GM23338 (cell line): Measurements from ENCODE around the gene TRHDE. TPM values are rescaled to one million over a fixed set of nuclear protein-coding genes. Genes with fewer than 3 reads are reported as not detected.

Source experiments
- ATAC-seq: fragments of 200-7000 bp; cut with Tn5 transposase; 3 replicates; pipeline ENCODE4 v1.9.1; 2020
- DNase-seq: peaks from one replicate; pipeline ENCODE4 v3.0.0-alpha.2; 2015; ENCODE audit warnings: low spot score
- H2AFZ ChIP-seq: fragments of 200-600 bp; sonication (generic); 2 replicates; pipeline ENCODE4 v1.8.0; 2016; ENCODE audit warnings: antibody characterized with exemption, mild to moderate bottlenecking, moderate library complexity
- H3F3A ChIP-seq: fragments of 200-600 bp; sonication (generic); replicated peaks from 2 replicates; pipeline ENCODE4 v1.8.0; 2017; ENCODE audit warnings: antibody characterized with exemption, mixed run types, low read depth
- H3K27ac ChIP-seq: fragments of 200-600 bp; sonication (generic); 2 replicates; pipeline ENCODE4 v1.6.1; 2016; ENCODE audit warnings: low read depth
- H3K27me3 ChIP-seq: fragments of 200-600 bp; sonication (generic); 2 replicates; pipeline ENCODE4 v1.8.0; 2016; ENCODE audit warnings: mild to moderate bottlenecking, mixed run types, moderate library complexity; ENCODE audit not compliant: insufficient read depth
- H3K36me3 ChIP-seq: fragments of 200-600 bp; sonication (generic); 2 replicates; pipeline ENCODE4 v1.8.0; 2016; ENCODE audit warnings: mild to moderate bottlenecking; ENCODE audit not compliant: insufficient read depth
- H3K4me1 ChIP-seq: fragments of 200-600 bp; sonication (generic); 2 replicates; pipeline ENCODE4 v1.8.0; 2016; ENCODE audit warnings: mild to moderate bottlenecking, moderate library complexity; ENCODE audit not compliant: insufficient read depth
- H3K4me2 ChIP-seq: fragments of 200-600 bp; sonication (generic); 2 replicates; pipeline ENCODE4 v1.7.1; 2017; ENCODE audit warnings: mixed run types
- H3K4me3 ChIP-seq: fragments of 200-600 bp; sonication (generic); 2 replicates; pipeline ENCODE4 v1.6.1; 2016; ENCODE audit warnings: mixed run types
- H3K79me2 ChIP-seq: fragments of 200-600 bp; sonication (generic); replicated peaks from 2 replicates; pipeline ENCODE4 v1.8.0; 2017; ENCODE audit warnings: mild to moderate bottlenecking; ENCODE audit not compliant: insufficient read depth
- H3K9me2 ChIP-seq: fragments of 200-600 bp; sonication (generic); 2 replicates; pipeline ENCODE4 v1.8.0; 2017; ENCODE audit not compliant: insufficient read depth
- H4K20me1 ChIP-seq: fragments of 200-600 bp; sonication (generic); replicated peaks from 2 replicates; pipeline ENCODE4 v1.8.0; 2017; ENCODE audit warnings: mild to moderate bottlenecking; ENCODE audit not compliant: insufficient read depth
- H3K27ac Mint-ChIP-seq: 2 replicates; pipeline ENCODE4 v1.8.0; 2020; ENCODE audit warnings: inconsistent platforms, mild to moderate bottlenecking, moderate library complexity, mixed read lengths
- H3K27me3 Mint-ChIP-seq: 3 replicates; pipeline ENCODE4 v1.8.0; 2022; ENCODE audit warnings: low read depth, mild to moderate bottlenecking, moderate library complexity, mixed read lengths, inconsistent platforms; ENCODE audit not compliant: insufficient read depth, poor library complexity
- H3K36me3 Mint-ChIP-seq: 3 replicates; pipeline ENCODE4 v1.8.0; 2021; ENCODE audit warnings: low read depth, mild to moderate bottlenecking, inconsistent platforms, moderate library complexity, mixed read lengths
- H3K4me1 Mint-ChIP-seq: 3 replicates; pipeline ENCODE4 v1.8.0; 2020; ENCODE audit warnings: mild to moderate bottlenecking, inconsistent platforms, mixed read lengths
- H3K4me3 Mint-ChIP-seq: 3 replicates; pipeline ENCODE4 v1.8.0; 2021; ENCODE audit warnings: moderate library complexity, mild to moderate bottlenecking, inconsistent platforms, mixed read lengths
- H3K9me3 Mint-ChIP-seq: 3 replicates; pipeline ENCODE4 v1.8.0; 2020; ENCODE audit warnings: moderate library complexity, mild to moderate bottlenecking, inconsistent platforms, mixed read lengths
- CREB1 ChIP-seq: fragments of 250-450 bp; sonication (Bioruptor Pico); IDR thresholded peaks from 2 replicates; pipeline ENCODE4 v1.5.0; 2020; ENCODE audit warnings: low read depth, mild to moderate bottlenecking, moderate library complexity
- CTCF ChIP-seq, 2 experiments: fragments of 200-600 bp in 1 of 2; sonication (generic) in 1 of 2; conservative IDR thresholded peaks; 2 replicates each; pipeline versions ENCODE4 v1.5.1 to v1.6.1; 2016 to 2017; ENCODE audit warnings: antibody characterized with exemption in 2 of 2, low read depth in 2 of 2, mild to moderate bottlenecking in 2 of 2, moderate library complexity in 1 of 2
- ETS1 ChIP-seq: IDR thresholded peaks from 2 replicates; pipeline ENCODE4 v1.6.1; 2016; ENCODE audit warnings: antibody characterized with exemption
- EZH2 ChIP-seq: fragments of 200-600 bp; sonication (generic); IDR thresholded peaks from one replicate; pipeline ENCODE4 v1.8.0; 2017; ENCODE audit warnings: antibody characterized with exemption, mild to moderate bottlenecking, low read depth; ENCODE audit not compliant: unreplicated experiment
- EZH2phosphoT487 ChIP-seq: fragments of 200-600 bp; sonication (generic); IDR thresholded peaks from one replicate; pipeline ENCODE4 v1.8.1; 2018; ENCODE audit warnings: antibody characterized with exemption; ENCODE audit not compliant: unreplicated experiment
- JUNB ChIP-seq: IDR thresholded peaks from one replicate; pipeline ENCODE4 v1.6.1; 2016; ENCODE audit warnings: antibody characterized with exemption; ENCODE audit not compliant: unreplicated experiment
- NANOG ChIP-seq: IDR thresholded peaks from 2 replicates; pipeline ENCODE4 v1.6.1; 2016; ENCODE audit warnings: antibody characterized with exemption, borderline replicate concordance
- POLR2AphosphoS5 ChIP-seq: IDR thresholded peaks from 2 replicates; pipeline ENCODE4 v1.6.1; 2016; ENCODE audit warnings: antibody characterized with exemption, low read depth
- REST ChIP-seq: IDR thresholded peaks from one replicate; pipeline ENCODE4 v1.6.1; 2018; ENCODE audit warnings: antibody characterized with exemption; ENCODE audit not compliant: unreplicated experiment
- STAT1 ChIP-seq: IDR thresholded peaks from one replicate; pipeline ENCODE4 v1.6.1; 2016; ENCODE audit warnings: antibody characterized with exemption; ENCODE audit not compliant: unreplicated experiment
- ZNF114 ChIP-seq: fragments of 250-450 bp; sonication (Bioruptor Pico); IDR thresholded peaks from 2 replicates; pipeline ENCODE4 v1.5.0; 2020; ENCODE audit warnings: mild to moderate bottlenecking, moderate library complexity
- ZNF331 ChIP-seq: fragments of 250-450 bp; sonication (Bioruptor Pico); IDR thresholded peaks from 2 replicates; pipeline ENCODE4 v1.5.0; 2020; ENCODE audit warnings: low read depth, mild to moderate bottlenecking, moderate library complexity
- ZNF462 ChIP-seq: fragments of 250-450 bp; sonication (Bioruptor Pico); IDR thresholded peaks from 2 replicates; pipeline ENCODE4 v1.5.0; 2020; ENCODE audit warnings: mild to moderate bottlenecking, moderate library complexity
- polyA plus RNA-seq: library from polyadenylated mRNA; unstranded; fragments of >200 nt; fragmentation: Nextera tagmentation; extraction: Ambion mirVana; gene quantifications from 2 replicates; pipeline ENCODE4 v1.2.1, GENCODE V29; 2016
- total RNA-seq: library from RNA; depleted of rRNA; stranded (reverse); fragments of >200 nt; shearing (Covaris generic); gene quantifications from 2 replicates; pipeline ENCODE4 v1.2.3, GENCODE V29; 2014

TRHDE gene
- total and polyA plus RNA-seq, 2 experiments from 2014 or later = 1.3 to 7.7 TPM

GRCh38 chr12:72491426-72491825, 219.3 kb downstream of the TRHDE start:
- no peaks in the 10 kb centered on the region for H4K20me1 ChIP-seq
- no peak for ATAC-seq
- Mint-ChIP-seq H3K4me1 (no peaks in the 10 kb centered on the region), H3K36me3 (peaks cover 4% of the 10 kb centered on the region; the same call in 1 of the 3 replicates), H3K4me3 (no peak overlapping the region), H3K27me3 (no peaks in the 10 kb centered on the region), H3K9me3 (peaks cover 4% of the 10 kb centered on the region; the same call in 2 of the 3 replicates), H3K27ac (no peak overlapping the region)
- H3K79me2 ChIP-seq = no peaks in the 10 kb centered on the region
- no peaks in the 10 kb centered on the region for H3K4me1 ChIP-seq
- TF ChIP-seq EZH2 = no peak
- no peak for TF ChIP-seq ZNF462 (CRISPR knock-in tag)
- no peak for TF ChIP-seq EZH2phosphoT487
- TF ChIP-seq STAT1 = no peak
- TF ChIP-seq ETS1 = no peak
- no peak for TF ChIP-seq ZNF331 (CRISPR knock-in tag)
- no peak for TF ChIP-seq POLR2AphosphoS5
- no peak for TF ChIP-seq CTCF (conservative IDR thresholded peaks at IDR 0.05; ENCODE audit: low read depth in 2 of 2)
- no peak for TF ChIP-seq NANOG
- no peak for TF ChIP-seq REST
- TF ChIP-seq ZNF114 (CRISPR knock-in tag) = no peak
- no peak for TF ChIP-seq CREB1 (CRISPR knock-in tag)
- TF ChIP-seq JUNB = no peak
- H3K4me2 ChIP-seq = no peak overlapping the region
- no peaks in the 10 kb centered on the region for H3K27me3 ChIP-seq
- H3K4me3 ChIP-seq = no peak overlapping the region
- 0 out of 2 replicates have a peak, but pooled peaks cover 2% of the 10 kb centered on the region for H3K9me2 ChIP-seq
- H3K27ac ChIP-seq = no peak overlapping the region
- H3K36me3 ChIP-seq = 0 out of 2 replicates have a peak, but pooled peaks cover 4% of the 10 kb centered on the region
- no peak for DNase-seq
- no peaks in the 10 kb centered on the region for H3F3A ChIP-seq
- H2AFZ ChIP-seq = no peak overlapping the region
